IMR-90 (cell line): ENCODE data around the gene ZNF136. TPM values are rescaled to one million over a fixed set of nuclear protein-coding genes. Genes with fewer than 3 reads are reported as not detected.

Experiments
- ATAC-seq: fragments of 200-7000 bp; cut with Tn5 transposase; 2 replicates; pipeline ENCODE4 v1.9.1; 2020; ENCODE audit warnings: low read depth, mild to moderate bottlenecking, moderate library complexity
- BruUV-seq: library from RNA; stranded (reverse); fragments of 400-500 nt; replicated peaks from 2 replicates; lab custom pipeline; 2021; lab: Mats Ljungman, UMichigan
- CTCF ChIA-PET: fragments of 300-600 bp; formaldehyde crosslinking; extraction: SDS; loops from one replicate; lab custom pipeline; 2021; ENCODE audit warnings: antibody characterized with exemption; lab: Yijun Ruan, JAX
- POLR2A ChIA-PET: fragments of 300-600 bp; sonication (Branson Sonifier 250); formaldehyde crosslinking; loops from one replicate; lab custom pipeline; 2022; ENCODE audit warnings: antibody characterized with exemption; ENCODE audit not compliant: unreplicated experiment; lab: Charles Lee
- DNase-seq: peaks from one replicate; pipeline ENCODE4 v3.0.0; 2013
- H2AFZ ChIP-seq: replicated peaks from 2 replicates; pipeline ENCODE3; 2013; ENCODE audit warnings: low read length, mild to moderate bottlenecking; ENCODE audit not compliant: poor library complexity
- H2AK5ac ChIP-seq: 2 replicates; pipeline ENCODE4 v1.6.1; 2013; ENCODE audit warnings: low read depth, low read length, inconsistent platforms
- H2AK9ac ChIP-seq: replicated peaks from 2 replicates; pipeline ENCODE3; 2013; ENCODE audit warnings: mild to moderate bottlenecking, low read depth, low read length, moderate library complexity; ENCODE audit not compliant: poor library complexity
- H2BK120ac ChIP-seq: 2 replicates; pipeline ENCODE4 v1.6.1; 2013; ENCODE audit warnings: low read depth, low read length, inconsistent platforms
- H2BK15ac ChIP-seq: 3 replicates; pipeline ENCODE4 v1.6.1; 2013; ENCODE audit warnings: low read depth, low read length, inconsistent platforms
- H2BK20ac ChIP-seq: 2 replicates; pipeline ENCODE4 v1.6.1; 2013; ENCODE audit warnings: low read depth, mild to moderate bottlenecking, inconsistent platforms, low read length, moderate library complexity
- H2BK5ac ChIP-seq: 2 replicates; pipeline ENCODE4 v1.6.1; 2013; ENCODE audit warnings: mild to moderate bottlenecking, low read depth, low read length, inconsistent platforms; ENCODE audit not compliant: poor library complexity, severe bottlenecking
- H3K14ac ChIP-seq: replicated peaks from 2 replicates; pipeline ENCODE4 v1.6.1; 2013; ENCODE audit warnings: low read depth, low read length, inconsistent platforms
- H3K18ac ChIP-seq: 2 replicates; pipeline ENCODE4 v1.6.1; 2013; ENCODE audit warnings: low read depth, low read length, control low read depth
- H3K23ac ChIP-seq: 2 replicates; pipeline ENCODE4 v1.6.1; 2013; ENCODE audit warnings: low read depth, low read length, inconsistent platforms
- H3K27ac ChIP-seq: 2 replicates; pipeline ENCODE4 v1.5.1; 2013; ENCODE audit warnings: mild to moderate bottlenecking, control low read depth, low read length; ENCODE audit not compliant: insufficient read depth
- H3K27me3 ChIP-seq: 2 replicates; pipeline ENCODE4 v1.6.1; 2013; ENCODE audit warnings: low read length; ENCODE audit not compliant: control insufficient read depth, insufficient read depth
- H3K36me3 ChIP-seq: 2 replicates; pipeline ENCODE4 v1.6.1; 2013; ENCODE audit warnings: low read length, mixed read lengths; ENCODE audit not compliant: control insufficient read depth, insufficient read depth
- H3K4ac ChIP-seq: 2 replicates; pipeline ENCODE4 v1.6.1; 2013; ENCODE audit warnings: low read depth, low read length, inconsistent platforms
- H3K4me1 ChIP-seq: 2 replicates; pipeline ENCODE4 v1.6.1; 2013; ENCODE audit warnings: low read length, mixed read lengths; ENCODE audit not compliant: control insufficient read depth, insufficient read depth
- H3K4me2 ChIP-seq: 2 replicates; pipeline ENCODE4 v1.6.1; 2013; ENCODE audit warnings: low read depth, mild to moderate bottlenecking, control low read depth, low read length, moderate library complexity
- H3K4me3 ChIP-seq: 2 replicates; pipeline ENCODE4 v1.5.1; 2013; ENCODE audit warnings: low read depth, mild to moderate bottlenecking, control low read depth, low read length, moderate library complexity; ENCODE audit not compliant: insufficient read depth
- H3K56ac ChIP-seq: 2 replicates; pipeline ENCODE4 v1.6.1; 2013; ENCODE audit warnings: low read length, inconsistent platforms; ENCODE audit not compliant: insufficient read depth; ENCODE audit errors: extremely low read depth
- H3K79me1 ChIP-seq, 2 experiments: 2 replicates each; pipeline ENCODE4 v1.6.1; 2013; ENCODE audit warnings: low read length in 2 of 2, inconsistent platforms in 1 of 2, low read depth in 1 of 2
- H3K9ac ChIP-seq: 2 replicates; pipeline ENCODE4 v1.6.1; 2013; ENCODE audit warnings: low read depth, low read length, control low read depth
- H3K9me1 ChIP-seq: 2 replicates; pipeline ENCODE4 v1.6.1; 2013; ENCODE audit warnings: low read length, inconsistent platforms; ENCODE audit not compliant: insufficient read depth
- H3K9me3 ChIP-seq: 2 replicates; pipeline ENCODE4 v1.6.1; 2013; ENCODE audit warnings: low read length; ENCODE audit not compliant: control insufficient read depth, insufficient read depth
- H4K20me1 ChIP-seq: 2 replicates; pipeline ENCODE4 v1.6.1; 2013; ENCODE audit warnings: low read length, inconsistent platforms; ENCODE audit not compliant: insufficient read depth
- H4K5ac ChIP-seq: 2 replicates; pipeline ENCODE4 v1.6.1; 2013; ENCODE audit warnings: mild to moderate bottlenecking, low read depth, low read length, control low read depth
- H4K8ac ChIP-seq, 2 experiments: 2 replicates each; pipeline ENCODE4 v1.6.1; 2013; ENCODE audit warnings: low read depth in 2 of 2, low read length in 2 of 2, control low read depth in 1 of 2, inconsistent platforms in 1 of 2
- H4K91ac ChIP-seq: 2 replicates; pipeline ENCODE4 v1.6.1; 2013; ENCODE audit warnings: low read depth, low read length, inconsistent platforms; ENCODE audit not compliant: insufficient read depth
- BHLHE40 ChIP-seq: fragments of 150-350 bp; IDR thresholded peaks from 2 replicates; pipeline ENCODE4 v1.6.1; 2016; ENCODE audit warnings: mild to moderate bottlenecking, low read depth, low read length
- CEBPB ChIP-seq: IDR thresholded peaks from 2 replicates; pipeline ENCODE4 v1.6.1; 2012; ENCODE audit warnings: low read depth, low read length, improper control_type of control experiment
- WGBS, 2 experiments: methylation state at CpG; one replicate each; pipeline versions ENCODE4 v1.1.5 to v1.1.7; 2013; ENCODE audit warnings: missing lambda C conversion rate in 2 of 2; ENCODE audit not compliant: insufficient read length in 1 of 2; ENCODE audit errors: extremely low coverage in 2 of 2; 5-methylcytosine and 5-hydroxymethylcytosine counted together
- dilution Hi-C: fragments of 300-500 bp; cut with HindIII; formaldehyde crosslinking; loops from one replicate; pipeline ENCODE4 v1.14.3; 2018; ENCODE audit warnings: low sequenced_read_pairs; ENCODE audit not compliant: unreplicated experiment
- in situ Hi-C: fragments of 300-500 bp; cut with MboI; formaldehyde crosslinking; loops from 3 replicates; pipeline ENCODE4 v1.14.3; 2019; ENCODE audit warnings: low sequenced_read_pairs, inconsistent platforms, mixed read lengths
- intact Hi-C: fragments of 100-400 bp; cut with micrococcal nuclease; formaldehyde crosslinking; loops from 2 replicates; pipeline ENCODE4 v1.10.0; 2022
- polyA plus RNA-seq, 3 experiments: library from polyadenylated mRNA; depleted of rRNA; stranded (reverse); fragments of >200 nt; gene quantifications; 2 replicates each; pipeline ENCODE4 v1.2.3, GENCODE V29; 2012; ENCODE audit warnings: low replicate concordance in 1 of 3
- total RNA-seq: library from RNA; depleted of rRNA; stranded (reverse); fragments of >200 nt; gene quantifications from 2 replicates; pipeline ENCODE4 v1.2.3, GENCODE V29; 2012

Gene ZNF136
- total and polyA plus RNA-seq, 2 of the 4 experiments (the other 2 are of a cell fraction): 1.9 to 6.8 TPM

DNA sequence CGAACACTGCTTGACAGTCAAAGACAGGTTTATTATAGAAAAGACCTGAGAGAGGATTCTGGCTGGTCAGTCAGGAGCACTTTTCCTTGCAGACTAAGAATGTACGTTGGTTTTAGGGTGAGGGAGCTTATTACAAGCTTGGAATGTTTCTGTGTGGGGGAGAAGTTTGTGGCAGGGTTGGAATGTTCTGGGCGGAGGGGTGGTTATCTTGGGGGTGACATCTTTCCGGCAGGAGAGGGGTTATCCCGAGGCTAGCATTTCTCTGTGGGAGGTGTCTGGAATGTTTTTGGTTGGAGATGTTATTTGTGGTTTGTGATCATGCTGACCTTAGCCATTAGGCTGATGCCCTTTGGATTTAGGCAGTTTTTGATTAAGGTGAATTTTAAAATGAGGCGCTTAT is 61.8 kb downstream of the ZNF136 start:
- ChIA-PET POLR2A (no interaction called here), CTCF (no interaction called here)
- Histone ChIP-seq H2BK120ac (no peak overlapping the region), H4K20me1 (no peaks in the 10 kb centered on the region), H3K4me1 (no peaks in the 10 kb centered on the region), H2AK9ac (no peak overlapping the region), H3K56ac (no peak overlapping the region), H2BK15ac (no peak overlapping the region), H3K4me3 (no peak overlapping the region), H2BK20ac (no peak overlapping the region), H3K79me1 (no peaks in the 10 kb centered on the region), H3K36me3 (no peaks in the 10 kb centered on the region), H2AK5ac (no peak overlapping the region), H4K8ac (no peak overlapping the region), H2BK5ac (no peak overlapping the region), H3K9ac (no peak overlapping the region), H3K27ac (no peak overlapping the region), H3K9me1 (no peaks in the 10 kb centered on the region), H4K91ac (no peak overlapping the region), H2AFZ (no peak overlapping the region), H3K23ac (no peak overlapping the region), H3K4me2 (no peak overlapping the region), H3K14ac (no peak overlapping the region), H3K9me3 (peaks cover 28% of the 10 kb centered on the region), H3K18ac (no peak overlapping the region), H3K27me3 (no peaks in the 10 kb centered on the region), H3K4ac (no peak overlapping the region), H4K5ac (no peak overlapping the region)
- BruUV-seq: no TSS peak
- intact Hi-C loops (no loop called here), in situ Hi-C loops (no loop called here), dilution Hi-C loops (no loop called here)
- WGBS, 2 experiments: 100% methylated on average over 1 of the region's 6 CpGs; no CpG with 5 or more reads in 1 of the 2 experiments
- DNase-seq: no peak
- ATAC-seq: no peak
- no peak for TF ChIP-seq BHLHE40
- no peak for TF ChIP-seq CEBPB
